ENCODE measurements around the gene NACC1. TPM values are rescaled to one million over a fixed set of nuclear protein-coding genes. Genes with fewer than 3 reads are reported as not detected.
"Not testable (repeated sequence)": the region's sequence is repeated elsewhere in the genome, so short reads cannot be mapped to it uniquely, and the experiment has no call there.

The NACC1 gene
- total RNA-seq, 1 donor from 2014 or later: 26.7 TPM

DNA sequence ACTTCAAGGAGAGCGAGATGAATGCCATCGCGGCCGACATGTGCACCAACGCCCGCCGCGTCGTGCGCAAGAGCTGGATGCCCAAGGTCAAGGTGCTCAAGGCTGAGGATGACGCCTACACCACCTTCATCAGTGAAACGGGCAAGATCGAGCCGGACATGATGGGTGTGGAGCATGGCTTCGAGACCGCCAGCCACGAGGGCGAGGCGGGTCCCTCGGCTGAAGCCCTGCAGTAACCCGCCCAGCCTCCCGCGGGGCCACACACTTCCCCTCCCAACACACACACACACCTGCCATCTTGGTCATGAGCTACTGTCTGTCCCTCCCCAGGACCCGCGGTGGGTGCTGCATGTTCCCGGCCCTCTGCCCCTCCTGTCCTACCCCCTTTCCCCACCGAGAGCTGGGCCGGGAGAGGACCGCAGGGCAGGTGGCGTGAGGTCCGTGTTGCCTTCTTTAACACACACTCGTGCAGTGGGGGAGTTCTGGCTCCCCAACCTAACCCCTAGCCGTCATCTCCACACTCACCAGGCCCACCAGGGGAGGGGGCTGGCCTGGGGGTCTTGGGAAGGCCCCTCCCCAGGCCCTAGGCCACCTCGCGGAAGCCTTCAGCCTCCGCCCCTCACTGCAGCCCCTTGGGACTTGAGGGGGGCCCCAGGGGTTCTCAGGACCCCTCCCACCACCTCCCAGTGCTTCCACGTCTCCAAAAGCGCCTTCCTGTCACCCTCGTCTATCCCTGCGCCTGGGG lies 20.3 kb downstream of the NACC1 start:
- ATAC-seq (no peak), DNase-seq (ENCODE audit: low spot score) (no peak)

DNA sequence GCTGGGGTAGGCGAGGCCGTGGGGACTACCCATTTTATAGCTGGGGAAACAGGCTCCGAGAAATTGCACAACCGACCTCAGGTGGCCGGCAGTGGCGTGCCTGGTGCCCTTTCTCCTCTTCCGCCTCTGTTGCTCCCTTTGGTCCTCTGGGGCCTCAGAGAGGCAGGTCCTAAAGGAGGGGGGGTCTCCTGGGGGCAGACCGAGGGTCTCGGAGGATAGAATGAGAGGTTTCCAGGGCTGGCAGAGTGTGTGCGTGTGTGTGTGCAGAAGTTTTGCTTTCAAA lies 20.8 kb downstream of the NACC1 start:
- no peak for DNase-seq (ENCODE audit: low spot score)

GRCh38 chr19:13139633-13140311 lies 21.7 kb downstream of the NACC1 start:
- DNase-seq (ENCODE audit: low spot score) (no peak), ATAC-seq (no peak)

More for the DNA sequence above, 20.8 kb downstream of the NACC1 start:
- peak; percentile 21 for ATAC-seq

DNA sequence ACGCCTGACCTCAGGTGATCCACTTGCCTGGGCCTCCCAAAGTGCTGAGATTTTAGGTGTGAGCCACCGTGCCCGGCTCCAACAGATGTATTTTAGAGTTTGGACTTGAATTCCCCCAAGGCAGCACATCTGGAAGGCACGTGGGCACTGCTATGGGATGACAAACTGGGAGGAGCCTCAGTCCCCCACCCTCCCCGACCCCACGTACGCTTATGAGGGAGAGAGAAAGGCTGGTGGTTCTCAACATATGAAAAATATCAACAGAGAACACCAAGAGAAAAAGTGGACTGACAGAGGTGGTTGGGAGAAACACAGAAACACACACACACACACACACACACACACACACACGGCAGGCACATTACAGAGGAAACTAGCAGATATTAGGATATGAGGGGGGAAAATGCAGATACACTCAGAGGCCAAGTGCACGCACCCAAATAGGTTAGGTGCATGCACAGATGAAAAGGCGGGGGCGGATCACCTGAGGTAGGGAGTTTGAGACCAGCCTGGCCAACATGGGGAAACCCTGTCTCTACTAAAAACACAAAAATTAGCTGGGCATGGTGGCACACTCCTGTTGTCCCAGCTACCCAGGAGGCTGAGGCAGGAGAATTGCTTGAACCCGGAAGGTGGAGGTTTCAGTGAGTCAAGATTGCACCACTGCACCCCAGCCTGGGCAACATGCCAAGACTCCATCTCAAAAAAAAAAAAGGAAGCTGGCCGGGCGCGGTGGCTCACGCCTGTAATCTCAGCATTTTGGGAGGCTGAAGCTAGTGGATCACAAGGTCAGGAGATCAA lies 28.9 kb downstream of the NACC1 start:
- no peak for DNase-seq (ENCODE audit: low spot score)
- no peak for ATAC-seq

DNA sequence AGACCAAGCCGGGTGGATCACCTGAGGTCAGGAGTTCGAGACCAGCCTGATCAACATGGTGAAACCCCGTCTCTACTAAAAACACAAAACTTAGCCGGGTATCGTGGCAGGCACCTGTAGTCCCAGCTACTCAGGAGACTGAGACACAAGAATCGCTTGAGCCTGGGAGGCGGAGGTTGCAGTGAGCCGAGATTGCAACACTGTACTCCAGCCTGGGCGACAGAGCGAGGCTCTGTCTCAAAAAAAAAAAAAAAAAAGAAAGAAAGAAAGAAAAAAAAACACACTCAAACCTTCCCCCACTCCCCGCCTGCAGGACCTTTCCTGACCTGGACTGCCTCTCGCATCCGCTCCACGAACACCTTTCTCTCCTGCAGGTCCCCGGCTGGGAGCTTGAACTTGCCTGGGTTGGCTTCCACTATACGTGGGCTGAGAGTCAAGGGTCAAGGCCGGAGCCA lies 31.1 kb downstream of the NACC1 start:
- DNase-seq (ENCODE audit: low spot score): not testable (repeated sequence)

GRCh38 chr19:13149628-13150186 lies 31.6 kb downstream of the NACC1 start:
- DNase-seq (ENCODE audit: low spot score) (peak; percentile 72), ATAC-seq (peak; percentile 3)

More for the DNA sequence above, 31.1 kb downstream of the NACC1 start:
- ATAC-seq: not testable (repeated sequence)

DNA sequence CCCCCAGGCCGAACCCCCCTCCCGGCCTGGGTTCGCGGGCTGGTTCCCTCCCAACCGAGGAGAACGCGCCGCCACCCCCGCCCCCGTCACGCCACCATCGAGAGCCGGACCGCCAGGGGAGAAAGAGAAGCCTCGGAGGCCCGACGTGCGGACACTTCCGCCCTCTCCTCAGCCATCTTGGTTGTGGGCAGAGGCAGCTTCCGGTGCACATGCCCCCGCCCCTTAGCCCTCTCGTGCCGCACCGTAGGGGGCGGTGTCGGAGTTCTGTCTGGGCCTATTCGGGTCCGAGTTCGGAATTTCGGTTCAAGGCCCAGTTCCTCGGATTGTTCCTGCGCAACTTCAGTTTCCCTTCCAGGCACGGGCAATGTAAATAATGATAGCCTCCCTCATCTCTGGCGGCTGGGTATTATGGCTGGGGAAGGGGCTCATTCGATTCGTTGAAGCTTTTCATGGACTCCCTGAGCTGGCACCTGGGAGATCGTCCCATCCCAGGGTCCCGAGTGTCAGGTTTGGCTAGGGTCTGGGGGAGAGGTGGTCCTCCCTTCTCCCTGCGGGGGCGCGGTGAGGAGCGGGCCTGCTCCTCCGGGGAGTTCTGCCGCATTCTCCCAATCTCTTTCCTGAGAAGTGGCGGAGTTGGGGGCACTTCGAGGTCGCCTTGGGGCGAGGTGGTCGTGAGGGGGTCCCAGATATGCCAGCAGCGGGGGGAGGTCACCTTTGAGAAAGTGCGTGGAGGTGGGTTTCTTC lies 32.3 kb downstream of the NACC1 start, which contains the start of the genes IER2 and STX10:
Gene IER2 (plus strand): TSS at position 225 of the 744 bp plus-strand sequence. CDS start 2,776 bp downstream, outside the sequence.
Gene STX10 (minus strand): TSS at position 189 of the 744 bp plus-strand sequence. CDS start 202 bp downstream, outside the sequence.
- peak; percentile 97 for DNase-seq (ENCODE audit: low spot score)
- peak; percentile 64 for ATAC-seq

DNA sequence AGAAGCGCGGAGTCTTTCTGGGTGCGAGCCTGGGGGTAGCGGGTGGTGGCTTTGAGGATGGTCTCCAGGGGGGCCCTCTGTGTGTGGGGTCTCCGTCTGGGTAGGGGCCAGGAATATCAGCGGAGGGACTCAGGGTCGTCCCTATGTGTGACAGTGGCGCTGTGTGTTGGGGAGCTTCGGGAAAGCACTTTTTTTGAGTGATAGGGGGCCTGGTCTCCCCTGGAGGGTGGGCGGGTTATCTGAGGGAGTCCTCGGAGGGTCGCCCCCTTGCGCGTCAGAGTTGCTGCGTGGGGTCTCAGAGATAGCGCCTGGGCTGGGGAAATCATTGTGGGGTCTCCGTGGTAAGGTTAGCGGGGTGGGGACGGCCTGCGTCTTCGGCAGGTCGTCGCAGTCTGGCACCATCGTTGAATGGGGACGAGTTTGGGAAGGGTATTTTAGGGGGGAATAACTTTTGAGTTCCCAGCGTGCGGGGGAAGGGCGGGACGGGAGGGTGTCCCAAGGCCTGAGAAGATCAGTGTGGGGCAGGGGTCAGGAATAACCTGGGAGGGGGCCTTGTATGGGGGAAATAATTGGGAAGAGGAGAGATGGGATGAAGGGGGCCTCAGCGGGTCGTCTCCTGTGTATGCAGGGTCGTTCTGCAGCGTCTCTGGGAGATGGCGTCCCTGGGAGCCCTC lies 33.0 kb downstream of the NACC1 start:
- ATAC-seq (no peak), DNase-seq (ENCODE audit: low spot score) (peak; percentile 70)

GRCh38 chr19:13151605-13152355 lies 33.7 kb downstream of the NACC1 start:
- peak; percentile 52 for ATAC-seq
- peak; percentile 98 for DNase-seq (ENCODE audit: low spot score)

- ATAC-seq (peak; percentile 0), DNase-seq (ENCODE audit: low spot score) (no peak)
Measured at GRCh38 chr19:13152356-13152973, 34.4 kb downstream of the NACC1 start.

- ATAC-seq (peak; percentile 36), DNase-seq (ENCODE audit: low spot score) (peak; percentile 99)
Measured at GRCh38 chr19:13152974-13153568, 35.0 kb downstream of the NACC1 start.

- peak; percentile 63 for DNase-seq (ENCODE audit: low spot score)
- no peak for ATAC-seq
Measured at GRCh38 chr19:13153569-13154240, 35.6 kb downstream of the NACC1 start.

DNA sequence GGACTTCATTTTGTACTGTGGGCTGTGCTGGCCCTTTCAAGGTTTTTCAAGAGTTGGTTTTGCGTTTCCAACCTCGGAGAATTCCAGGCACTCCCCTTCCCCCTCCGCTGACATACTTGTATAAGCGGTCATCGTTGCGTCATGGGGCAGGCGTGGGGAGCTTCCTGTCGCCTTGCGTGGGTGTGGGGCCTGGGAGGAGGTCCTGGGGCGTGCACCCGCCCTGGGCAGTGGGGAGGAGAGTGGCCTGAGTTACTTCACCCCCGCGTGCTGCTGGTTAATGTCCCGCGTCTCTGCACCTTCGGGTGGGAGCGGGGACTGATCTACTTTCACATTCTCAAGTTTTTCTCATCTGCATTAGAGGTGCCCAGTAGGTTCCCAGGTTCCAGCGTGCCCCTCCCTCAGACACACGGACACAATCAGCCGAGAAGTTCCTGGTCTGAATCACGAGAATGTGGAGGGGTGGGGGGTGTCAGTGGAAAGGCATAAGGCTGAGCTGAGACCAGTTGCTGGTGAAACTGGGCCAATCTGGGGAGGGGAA lies 36.2 kb downstream of the NACC1 start:
- peak; percentile 30 for ATAC-seq
- peak; percentile 96 for DNase-seq (ENCODE audit: low spot score)

GRCh38 chr19:13154911-13155471 lies 36.9 kb downstream of the NACC1 start:
- DNase-seq (ENCODE audit: low spot score) (peak; percentile 79), ATAC-seq (no peak)

DNA sequence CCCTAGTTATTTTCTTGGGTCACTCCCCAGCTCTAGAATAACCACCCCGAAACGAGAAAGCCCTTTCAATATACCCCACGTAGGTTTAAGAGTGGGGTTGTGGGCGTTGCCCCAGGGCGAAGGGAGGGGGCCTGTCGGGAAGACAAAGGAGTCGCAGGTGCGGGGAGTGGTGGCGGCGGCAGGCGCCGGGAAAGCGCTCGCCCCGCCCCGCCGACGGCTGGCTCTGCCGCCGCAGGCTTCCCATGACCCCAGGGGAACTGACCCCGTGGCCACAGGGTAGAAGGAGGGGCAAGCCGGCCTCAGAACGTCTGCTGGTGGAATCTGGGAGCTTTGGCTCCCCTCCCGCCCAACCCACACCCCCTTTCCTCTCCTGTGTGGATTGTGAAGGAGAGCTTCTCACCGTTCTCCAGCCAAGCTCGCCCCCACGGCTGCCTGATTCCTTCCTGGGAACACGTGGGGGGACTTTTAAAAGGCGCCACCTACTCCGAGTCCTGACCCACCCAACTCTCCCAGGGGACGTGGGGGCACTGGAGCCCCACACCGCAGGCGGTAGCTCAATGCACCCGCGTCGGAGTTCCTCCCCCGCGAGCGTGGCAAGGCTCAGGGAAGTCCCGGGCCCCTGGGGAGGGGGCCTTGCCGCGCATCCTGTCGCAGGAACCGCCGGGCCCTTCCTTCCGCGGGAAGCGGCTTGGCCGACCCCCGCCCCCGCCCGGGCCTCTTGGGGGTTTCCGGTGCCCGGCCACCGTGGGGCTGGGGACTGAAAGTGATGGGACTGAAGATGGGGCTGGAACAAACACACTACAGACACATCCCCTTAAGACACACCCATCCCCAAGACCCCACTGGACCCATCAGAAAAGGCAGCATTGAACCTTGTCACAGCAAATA lies 37.7 kb downstream of the NACC1 start:
- ATAC-seq: peak; percentile 53

DNA sequence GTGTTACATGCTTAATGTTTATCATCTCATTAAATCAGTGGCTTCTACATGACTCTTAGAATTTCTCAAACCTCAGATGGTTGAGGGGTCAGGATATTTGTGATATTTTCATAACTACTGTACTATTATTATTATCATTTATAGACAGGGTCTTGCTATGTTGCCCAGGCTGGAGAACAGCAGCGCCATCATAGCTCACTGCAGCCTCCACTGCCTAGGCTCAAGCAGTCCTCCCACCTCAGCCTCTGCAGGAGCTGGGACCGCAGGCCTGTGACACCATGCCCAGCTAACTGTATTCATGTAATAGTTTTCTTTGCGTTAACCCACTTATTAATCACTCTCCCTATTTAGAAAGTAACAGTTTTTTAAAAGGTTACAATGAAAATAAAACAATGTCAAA lies 41.6 kb downstream of the NACC1 start:
- ATAC-seq: no peak
- DNase-seq (ENCODE audit: low spot score): no peak

More for the DNA sequence above, 37.7 kb downstream of the NACC1 start:
- DNase-seq (ENCODE audit: low spot score): peak; percentile 94
